Endothelial cell of umbilical vein (primary cell): ENCODE measurements around the gene YIPF7. TPM values are rescaled to one million over a fixed set of nuclear protein-coding genes. Genes with fewer than 3 reads are reported as not detected.

Source experiments
- BruUV-seq: library from RNA; stranded (reverse); fragments of 400-500 nt; replicated peaks from 2 replicates; lab custom pipeline; 2021; lab: Mats Ljungman, UMichigan
- CTCF ChIA-PET: fragments of 300-600, 350-600 bp; sonication (Branson Sonifier 250); formaldehyde crosslinking; loops from one replicate; lab custom pipeline; 2021; ENCODE audit warnings: antibody characterized with exemption, inconsistent platforms; lab: Charles Lee
- POLR2A ChIA-PET: fragments of 300-600, 350-600 bp; sonication (Branson Sonifier 250); formaldehyde crosslinking; loops from one replicate; lab custom pipeline; 2021; ENCODE audit warnings: antibody characterized with exemption, inconsistent platforms; lab: Charles Lee
- DNase-seq: peaks from one replicate; pipeline ENCODE4 v3.0.0-alpha.2; 2011; ENCODE audit warnings: low read depth, low spot score
- FAIRE-seq: peaks from 2 replicates; lab custom pipeline; 2011; peaks lifted over from hg19 to GRCh38; lab: Jason Lieb, UNC
- H2AFZ ChIP-seq: 2 replicates; pipeline ENCODE4 v1.6.0; 2012; ENCODE audit warnings: low read depth, low read length, control low read depth, inconsistent platforms
- H3K27ac ChIP-seq: 2 replicates; pipeline ENCODE4 v1.5.1; 2011; ENCODE audit warnings: low read depth, mild to moderate bottlenecking, control low read depth, low read length, moderate library complexity; ENCODE audit not compliant: insufficient read depth
- H3K27me3 ChIP-seq, 2 experiments: 2 replicates each; pipeline versions ENCODE4 v1.6.0 to v1.6.1; 2011; ENCODE audit warnings: low read length in 2 of 2, mixed read lengths in 1 of 2; ENCODE audit not compliant: control insufficient read depth in 2 of 2, insufficient read depth in 2 of 2
- H3K36me3 ChIP-seq, 2 experiments: 2 replicates in 1 of 2; 3 replicates in 1 of 2; pipeline ENCODE4 v1.5.1; 2011; ENCODE audit warnings: low read length in 2 of 2, mild to moderate bottlenecking in 1 of 2, moderate library complexity in 1 of 2; ENCODE audit not compliant: control insufficient read depth in 2 of 2, insufficient read depth in 2 of 2; ENCODE audit errors: extremely low read depth in 1 of 2
- H3K4me1 ChIP-seq: 3 replicates; pipeline ENCODE4 v1.5.1; 2011; ENCODE audit warnings: mild to moderate bottlenecking, low read length; ENCODE audit not compliant: control insufficient read depth, insufficient read depth; ENCODE audit errors: extremely low read depth
- H3K4me2 ChIP-seq: 2 replicates; pipeline ENCODE4 v1.6.1; 2011; ENCODE audit warnings: low read length, control low read depth, mixed read lengths; ENCODE audit not compliant: insufficient read depth
- H3K4me3 ChIP-seq, 3 experiments: fragments of 200-600 bp in 1 of 3; sonication (generic), shearing (Covaris generic) in 1 of 3; replicated peaks in 1 of 3; 2 replicates each; pipeline ENCODE4 v1.5.1; 2011 to 2016; ENCODE audit warnings: control low read depth in 3 of 3, low read length in 3 of 3, mild to moderate bottlenecking in 2 of 3, inconsistent platforms in 1 of 3, low read depth in 1 of 3, moderate library complexity in 1 of 3; ENCODE audit not compliant: insufficient read depth in 1 of 3
- H3K79me2 ChIP-seq: 2 replicates; pipeline ENCODE4 v1.6.0; 2012; ENCODE audit warnings: low read length, inconsistent platforms; ENCODE audit not compliant: control insufficient read depth, insufficient read depth
- H3K9ac ChIP-seq: replicated peaks from 2 replicates; pipeline ENCODE3; 2011; ENCODE audit warnings: low read length, control low read depth; ENCODE audit not compliant: insufficient read depth; ENCODE audit errors: extremely low read depth
- H3K9me1 ChIP-seq: replicated peaks from 3 replicates; pipeline ENCODE4 v1.6.0; 2011; ENCODE audit warnings: mild to moderate bottlenecking, low read length; ENCODE audit not compliant: control insufficient read depth, insufficient read depth; ENCODE audit errors: extremely low read depth
- H3K9me3 ChIP-seq: replicated peaks from 2 replicates; pipeline ENCODE4 v1.5.1; 2012; ENCODE audit warnings: low read length, inconsistent platforms; ENCODE audit not compliant: control insufficient read depth, insufficient read depth
- H4K20me1 ChIP-seq: replicated peaks from 2 replicates; pipeline ENCODE3; 2011; ENCODE audit warnings: mild to moderate bottlenecking, low read length; ENCODE audit not compliant: control insufficient read depth, insufficient read depth; ENCODE audit errors: extremely low read depth
- EZH2 ChIP-seq: IDR thresholded peaks from 2 replicates; pipeline ENCODE4 v1.6.1; 2012; ENCODE audit warnings: borderline replicate concordance, low read depth, mild to moderate bottlenecking, moderate library complexity, low read length, inconsistent platforms; ENCODE audit not compliant: severe bottlenecking
- FOS ChIP-seq: IDR thresholded peaks from 2 replicates; pipeline ENCODE4 v1.6.1; 2011; ENCODE audit warnings: mild to moderate bottlenecking, low read length, moderate library complexity, borderline replicate concordance; ENCODE audit not compliant: insufficient read depth
- GATA2 ChIP-seq: IDR thresholded peaks from 2 replicates; pipeline ENCODE4 v1.7.0; 2011; ENCODE audit warnings: low read depth, mild to moderate bottlenecking, moderate library complexity, mixed read lengths, low read length; ENCODE audit not compliant: insufficient read length, insufficient read depth
- JUN ChIP-seq: IDR thresholded peaks from 2 replicates; pipeline ENCODE4 v1.6.1; 2011; ENCODE audit warnings: borderline replicate concordance, low read depth; ENCODE audit not compliant: insufficient read length, insufficient read depth
- MAX ChIP-seq: IDR thresholded peaks from 2 replicates; pipeline ENCODE4 v1.6.1; 2011; ENCODE audit not compliant: insufficient read depth, insufficient read length
- MYC ChIP-seq: IDR thresholded peaks from one replicate; pipeline ENCODE4 v1.6.1; 2011; ENCODE audit warnings: mild to moderate bottlenecking, low read depth, low read length
- POLR2A ChIP-seq: IDR thresholded peaks from 2 replicates; pipeline ENCODE4 v1.6.1; 2012; ENCODE audit warnings: low read depth, mild to moderate bottlenecking, control low read depth, low read length
- POLR2AphosphoS5 ChIP-seq: IDR thresholded peaks from 2 replicates; pipeline ENCODE4 v1.6.1; 2012; ENCODE audit warnings: low read depth, mild to moderate bottlenecking, control low read depth, low read length, moderate library complexity; ENCODE audit not compliant: insufficient read depth
- dilution Hi-C: fragments of 300-500 bp; cut with MboI; formaldehyde crosslinking; loops from one replicate; pipeline ENCODE4 v1.15.0; 2019; ENCODE audit warnings: low sequenced_read_pairs; ENCODE audit not compliant: extremely low pct_ligation_motif_present
- intact Hi-C: fragments of 100-400 bp; cut with micrococcal nuclease; formaldehyde crosslinking; loops from one replicate; pipeline ENCODE4 v1.10.0; 2022
- polyA plus RNA-seq, 4 experiments: library from polyadenylated mRNA; depleted of rRNA in 3 of 4; stranded (reverse) in 3 of 4; unstranded in 1 of 4; fragments of >200 nt; gene quantifications; 2 replicates each; pipeline versions ENCODE4 v1.2.1 to v1.2.3, GENCODE V29; 2011 to 2012; ENCODE audit warnings: missing spikeins in 1 of 4
- total RNA-seq: library from RNA; stranded (reverse); gene quantifications from 2 replicates; pipeline ENCODE4 v1.2.3, GENCODE V29; 2021
- TF ChIP-seq, protein P1 (sequence below), 2 donors: IDR thresholded peaks; 1 replicate in 1 of 2; 2 replicates in 1 of 2; pipeline ENCODE4 v1.5.1; 2011; ENCODE audit warnings: low read length in 2 of 2, mild to moderate bottlenecking in 2 of 2, moderate library complexity in 2 of 2, control low read depth in 1 of 2, inconsistent platforms in 1 of 2, low read depth in 1 of 2; ENCODE audit not compliant: insufficient read depth in 1 of 2; ENCODE audit errors: extremely low read depth in 1 of 2

The YIPF7 gene
- total and polyA plus RNA-seq, 2 donors (not counting 3 experiments of a cell fraction or from before 2014, with no cell fraction given) = not detected

- Histone ChIP-seq H3K4me1 (no peaks in the 10 kb centered on the region), H3K9ac (no peak overlapping the region), H3K79me2 (no peaks in the 10 kb centered on the region), H3K4me3 (no peak overlapping the region), H3K4me2 (no peak overlapping the region), H4K20me1 (no peaks in the 10 kb centered on the region), H3K27me3 (no peaks in the 10 kb centered on the region), H3K27ac (no peak overlapping the region), H3K9me1 (no peaks in the 10 kb centered on the region), H3K9me3 (no peaks in the 10 kb centered on the region), H2AFZ (no peak overlapping the region), H3K36me3 (no peaks in the 10 kb centered on the region)
- DNase-seq = no peak
- FAIRE-seq = no peak
- dilution Hi-C loops = no loop called here
- intact Hi-C loops = no loop called here
- POLR2A ChIA-PET = no interaction called here
- CTCF ChIA-PET = interaction anchor here (2.9 kb wide), 1 partner anchor 1500 kb away, joined by 27 read pairs; no protein-coding TSS in a partner anchor
- no TSS peak for BruUV-seq
- TF ChIP-seq POLR2AphosphoS5 = no peak
- TF ChIP-seq GATA2 = no peak
- no peak for TF ChIP-seq MAX
- TF ChIP-seq POLR2A = no peak
- no peak for TF ChIP-seq FOS
- no peak for TF ChIP-seq MYC
- no peak for TF ChIP-seq EZH2
- TF ChIP-seq, protein P1, sequence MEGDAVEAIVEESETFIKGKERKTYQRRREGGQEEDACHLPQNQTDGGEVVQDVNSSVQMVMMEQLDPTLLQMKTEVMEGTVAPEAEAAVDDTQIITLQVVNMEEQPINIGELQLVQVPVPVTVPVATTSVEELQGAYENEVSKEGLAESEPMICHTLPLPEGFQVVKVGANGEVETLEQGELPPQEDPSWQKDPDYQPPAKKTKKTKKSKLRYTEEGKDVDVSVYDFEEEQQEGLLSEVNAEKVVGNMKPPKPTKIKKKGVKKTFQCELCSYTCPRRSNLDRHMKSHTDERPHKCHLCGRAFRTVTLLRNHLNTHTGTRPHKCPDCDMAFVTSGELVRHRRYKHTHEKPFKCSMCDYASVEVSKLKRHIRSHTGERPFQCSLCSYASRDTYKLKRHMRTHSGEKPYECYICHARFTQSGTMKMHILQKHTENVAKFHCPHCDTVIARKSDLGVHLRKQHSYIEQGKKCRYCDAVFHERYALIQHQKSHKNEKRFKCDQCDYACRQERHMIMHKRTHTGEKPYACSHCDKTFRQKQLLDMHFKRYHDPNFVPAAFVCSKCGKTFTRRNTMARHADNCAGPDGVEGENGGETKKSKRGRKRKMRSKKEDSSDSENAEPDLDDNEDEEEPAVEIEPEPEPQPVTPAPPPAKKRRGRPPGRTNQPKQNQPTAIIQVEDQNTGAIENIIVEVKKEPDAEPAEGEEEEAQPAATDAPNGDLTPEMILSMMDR (IDR thresholded peaks at IDR 0.05; ENCODE audit: extremely low read depth in 1 of 2, insufficient read depth in 1 of 2, low read depth in 1 of 2, low read length in 2 of 2) = no peak
- no peak for TF ChIP-seq JUN
Observed at GRCh38 chr4:44632089-44632488, 19.3 kb downstream of the YIPF7 start.
